A549 (cell line): Measurements from ENCODE around the gene PDZK1IP1. TPM values are rescaled to one million over a fixed set of nuclear protein-coding genes. Genes with fewer than 3 reads are reported as not detected.

Source experiments
- ATAC-seq, 2 experiments: fragments of 200-7000 bp in 1 of 2; fragments of >200 bp in 1 of 2; cut with Nextera tagmentation in 1 of 2; cut with Tn5 transposase in 1 of 2; 3 replicates each; pipeline versions ENCODE4 v1.8.0 to v1.9.1; 2018 to 2020; ENCODE audit warnings: mild to moderate bottlenecking in 1 of 2, moderate library complexity in 1 of 2
- CTCF ChIA-PET: fragments of 300-600 bp; sonication (Branson Sonifier 250); formaldehyde crosslinking; extraction: SDS; loops from one replicate; lab custom pipeline; 2021; ENCODE audit warnings: antibody characterized with exemption, inconsistent platforms; lab: Yijun Ruan, JAX
- POLR2A ChIA-PET: fragments of 350-600 bp; formaldehyde crosslinking; extraction: SDS; loops from one replicate; lab custom pipeline; 2021; ENCODE audit warnings: antibody characterized with exemption, inconsistent platforms; lab: Yijun Ruan, JAX
- DNase-seq, 2 experiments: peaks; one replicate each; pipeline versions ENCODE4 v3.0.0 to v3.0.0-alpha.2; 2011 to 2016; ENCODE audit warnings: low read depth in 1 of 2, low spot score in 1 of 2
- FAIRE-seq: peaks from 2 replicates; lab custom pipeline; 2011; peaks lifted over from hg19 to GRCh38; lab: Jason Lieb, UNC
- H3K27ac ChIP-seq, 2 experiments: fragments of >200 bp; sonication (Bioruptor Twin); formaldehyde crosslinking; 3 replicates each; pipeline ENCODE4 v1.5.1; 2016 to 2017
- H3K4me1 ChIP-seq: fragments of >200 bp; sonication (Bioruptor Twin); formaldehyde crosslinking; 3 replicates; pipeline ENCODE4 v1.6.1; 2016
- H3K4me2 ChIP-seq: fragments of >200 bp; sonication (Bioruptor Twin); formaldehyde crosslinking; 3 replicates; pipeline ENCODE4 v1.6.1; 2016
- H3K4me3 ChIP-seq: fragments of >200 bp; sonication (Bioruptor Twin); formaldehyde crosslinking; 3 replicates; pipeline ENCODE4 v1.5.1; 2016
- H3K9me3 ChIP-seq: fragments of >200 bp; sonication (Bioruptor Twin); formaldehyde crosslinking; 3 replicates; pipeline ENCODE4 v1.6.1; 2016
- BHLHE40 ChIP-seq: IDR thresholded peaks from 2 replicates; pipeline ENCODE4 v1.6.1; 2012; ENCODE audit warnings: low read depth, low read length, inconsistent platforms
- CBX8 ChIP-seq: fragments of 200-600 bp; sonication (generic); IDR thresholded peaks from 2 replicates; pipeline ENCODE4 v1.6.1; 2016
- CEBPB ChIP-seq, 2 experiments: fragments of >200 bp in 1 of 2; sonication (Bioruptor Twin) in 1 of 2; formaldehyde crosslinking in 1 of 2; IDR thresholded peaks; 2 replicates each; pipeline ENCODE4 v1.6.1; 2012 to 2016
- CHD2 ChIP-seq: fragments of 150-350 bp; IDR thresholded peaks from 2 replicates; pipeline ENCODE4 v1.6.1; 2014; ENCODE audit warnings: low read length; ENCODE audit not compliant: partially characterized antibody
- E2F6 ChIP-seq: IDR thresholded peaks from 2 replicates; pipeline ENCODE4 v1.6.1; 2012; ENCODE audit warnings: low read depth, borderline replicate concordance
- EP300 ChIP-seq, 2 experiments: fragments of >200 bp; sonication (Bioruptor Twin); formaldehyde crosslinking; IDR thresholded peaks; 2 replicates in 1 of 2; 3 replicates in 1 of 2; pipeline ENCODE4 v1.6.1; 2016 to 2017
- HEYL ChIP-seq: fragments of 250-450 bp; sonication (Bioruptor Pico); IDR thresholded peaks from 2 replicates; pipeline ENCODE4 v1.8.0; 2021; ENCODE audit warnings: mild to moderate bottlenecking, moderate library complexity
- HOXA7 ChIP-seq: fragments of 250-450 bp; sonication (Bioruptor Pico); IDR thresholded peaks from 2 replicates; pipeline ENCODE4 v1.5.0; 2020; ENCODE audit warnings: mild to moderate bottlenecking, moderate library complexity
- HOXB13 ChIP-seq: fragments of 250-450 bp; sonication (Bioruptor Pico); IDR thresholded peaks from 2 replicates; pipeline ENCODE4 v1.5.0; 2020; ENCODE audit warnings: low read depth, mild to moderate bottlenecking, moderate library complexity
- HOXB5 ChIP-seq: fragments of 250-450 bp; sonication (Bioruptor Pico); IDR thresholded peaks from 2 replicates; pipeline ENCODE4 v1.5.0; 2020; ENCODE audit warnings: mild to moderate bottlenecking, moderate library complexity
- JUN ChIP-seq, 2 experiments: fragments of >200 bp; sonication (Bioruptor Twin); formaldehyde crosslinking; IDR thresholded peaks; 2 replicates in 1 of 2; 3 replicates in 1 of 2; pipeline ENCODE4 v1.6.1; 2016 to 2017
- KDM5A ChIP-seq: fragments of 200-600 bp; sonication (generic); IDR thresholded peaks from 2 replicates; pipeline ENCODE4 v1.6.1; 2016; ENCODE audit warnings: antibody characterized with exemption, mild to moderate bottlenecking
- MAFK ChIP-seq: fragments of 450-650 bp; IDR thresholded peaks from 2 replicates; pipeline ENCODE4 v1.6.1; 2014; ENCODE audit not compliant: partially characterized antibody
- PHF8 ChIP-seq: fragments of 200-600 bp; sonication (generic); IDR thresholded peaks from 2 replicates; pipeline ENCODE4 v1.6.1; 2016; ENCODE audit warnings: low read depth, mild to moderate bottlenecking, antibody characterized with exemption, moderate library complexity, borderline replicate concordance
- POLR2A ChIP-seq: IDR thresholded peaks from 2 replicates; pipeline ENCODE4 v1.6.1; 2012; ENCODE audit warnings: mild to moderate bottlenecking, low read length
- POLR2AphosphoS2 ChIP-seq: conservative IDR thresholded peaks from 2 replicates; pipeline ENCODE4 v1.6.1; 2012; ENCODE audit warnings: low read length, improper control_type of control experiment, inconsistent platforms
- REST ChIP-seq: fragments of 200-600 bp; sonication (generic); IDR thresholded peaks from 2 replicates; pipeline ENCODE4 v1.6.1; 2016; ENCODE audit warnings: antibody characterized with exemption, mild to moderate bottlenecking, moderate library complexity
- RNF2 ChIP-seq: fragments of 200-600 bp; sonication (generic); IDR thresholded peaks from 2 replicates; pipeline ENCODE4 v1.6.1; 2016; ENCODE audit warnings: low read depth, mild to moderate bottlenecking, antibody characterized with exemption, moderate library complexity, borderline replicate concordance
- SMC3 ChIP-seq: fragments of >200 bp; sonication (Bioruptor Twin); formaldehyde crosslinking; IDR thresholded peaks from 3 replicates; pipeline ENCODE4 v1.6.1; 2018; ENCODE audit warnings: inconsistent platforms
- ZNF302 ChIP-seq: fragments of 250-450 bp; sonication (Bioruptor Pico); IDR thresholded peaks from 2 replicates; pipeline ENCODE4 v1.9.0; 2021; ENCODE audit warnings: inconsistent platforms, mild to moderate bottlenecking, moderate library complexity
- ZSCAN20 ChIP-seq: fragments of 250-450 bp; sonication (Bioruptor Pico); IDR thresholded peaks from 2 replicates; pipeline ENCODE4 v1.8.0; 2022; ENCODE audit warnings: mild to moderate bottlenecking, moderate library complexity
- WGBS: methylation state at CpG from one replicate; pipeline ENCODE4 v1.1.6; 2017; ENCODE audit errors: missing lambda C conversion rate; 5-methylcytosine and 5-hydroxymethylcytosine counted together
- polyA plus RNA-seq, 4 experiments: library from polyadenylated mRNA; depleted of rRNA in 3 of 4; stranded (reverse); fragments of >200 nt; fragmentation: RNase III in 1 of 4; extraction: RNeasy Plus Mini Kit Qiagen cat#74134 plus additional on column Dnase treatment in 1 of 4; gene quantifications; 2 replicates in 3 of 4; 3 replicates in 1 of 4; pipeline ENCODE4 v1.2.3, GENCODE V29; 2011 to 2017
- TF ChIP-seq, protein P1 (sequence below): IDR thresholded peaks from 2 replicates; pipeline ENCODE4 v1.6.1; 2012
- TF ChIP-seq, protein P2 (sequence below): fragments of >200 bp; sonication (Bioruptor Twin); formaldehyde crosslinking; IDR thresholded peaks from 2 replicates; pipeline ENCODE4 v1.6.1; 2016
- TF ChIP-seq, protein P3 (sequence below): fragments of 450-650 bp; IDR thresholded peaks from 2 replicates; pipeline ENCODE4 v1.6.1; 2014; ENCODE audit warnings: antibody characterized with exemption

Gene PDZK1IP1
- polyA plus RNA-seq, 2 of the 4 experiments (the other 2 are of a cell fraction): 2.2 to 6.4 TPM

GRCh38 chr1:47235241-47235681, 45.4 kb upstream of the PDZK1IP1 start (continued):
- TF ChIP-seq POLR2AphosphoS2: no peak
- TF ChIP-seq CEBPB (IDR thresholded peaks at IDR 0.05): no peak
- TF ChIP-seq PHF8: no peak

GRCh38 chr1:47233186-47233585, 43.4 kb upstream of the PDZK1IP1 start:
- POLR2A ChIA-PET: no interaction called here
- H3K27ac ChIP-seq: no peak overlapping the region
- DNase-seq: no peak
- no peak overlapping the region for H3K4me3 ChIP-seq
- no peaks in the 10 kb centered on the region for H3K9me3 ChIP-seq
- FAIRE-seq: no peak
- ATAC-seq: no peak
- peaks cover 8% of the 10 kb centered on the region; the same call in 1 of the 3 replicates for H3K4me1 ChIP-seq
- 68% methylated on average over 6 of the region's 6 CpGs for WGBS
- no peak overlapping the region for H3K4me2 ChIP-seq
- CTCF ChIA-PET: interaction anchor here (0.7 to 1.2 kb wide), 4 partner anchors 30 to 1181 kb away, joined by 3 to 4 read pairs (median 3); no protein-coding TSS in a partner anchor
- TF ChIP-seq CHD2 (no peak), ZNF302 (CRISPR knock-in tag) (no peak), PHF8 (no peak), HOXB13 (CRISPR knock-in tag) (no peak), BHLHE40 (no peak), MAFK (no peak), HOXA7 (CRISPR knock-in tag) (no peak), KDM5A (no peak), CBX8 (no peak), SMC3 (no peak), POLR2A (no peak), JUN (IDR thresholded peaks at IDR 0.05) (no peak), ZSCAN20 (no peak), RNF2 (no peak), E2F6 (no peak)
- TF ChIP-seq, protein P1, sequence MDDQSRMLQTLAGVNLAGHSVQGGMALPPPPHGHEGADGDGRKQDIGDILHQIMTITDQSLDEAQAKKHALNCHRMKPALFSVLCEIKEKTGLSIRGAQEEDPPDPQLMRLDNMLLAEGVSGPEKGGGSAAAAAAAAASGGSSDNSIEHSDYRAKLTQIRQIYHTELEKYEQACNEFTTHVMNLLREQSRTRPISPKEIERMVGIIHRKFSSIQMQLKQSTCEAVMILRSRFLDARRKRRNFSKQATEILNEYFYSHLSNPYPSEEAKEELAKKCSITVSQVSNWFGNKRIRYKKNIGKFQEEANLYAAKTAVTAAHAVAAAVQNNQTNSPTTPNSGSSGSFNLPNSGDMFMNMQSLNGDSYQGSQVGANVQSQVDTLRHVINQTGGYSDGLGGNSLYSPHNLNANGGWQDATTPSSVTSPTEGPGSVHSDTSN: no peak
- TF ChIP-seq, protein P2, sequence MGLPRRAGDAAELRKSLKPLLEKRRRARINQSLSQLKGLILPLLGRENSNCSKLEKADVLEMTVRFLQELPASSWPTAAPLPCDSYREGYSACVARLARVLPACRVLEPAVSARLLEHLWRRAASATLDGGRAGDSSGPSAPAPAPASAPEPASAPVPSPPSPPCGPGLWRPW: no peak
- TF ChIP-seq, protein P3, sequence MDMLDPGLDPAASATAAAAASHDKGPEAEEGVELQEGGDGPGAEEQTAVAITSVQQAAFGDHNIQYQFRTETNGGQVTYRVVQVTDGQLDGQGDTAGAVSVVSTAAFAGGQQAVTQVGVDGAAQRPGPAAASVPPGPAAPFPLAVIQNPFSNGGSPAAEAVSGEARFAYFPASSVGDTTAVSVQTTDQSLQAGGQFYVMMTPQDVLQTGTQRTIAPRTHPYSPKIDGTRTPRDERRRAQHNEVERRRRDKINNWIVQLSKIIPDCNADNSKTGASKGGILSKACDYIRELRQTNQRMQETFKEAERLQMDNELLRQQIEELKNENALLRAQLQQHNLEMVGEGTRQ: no peak

DNA sequence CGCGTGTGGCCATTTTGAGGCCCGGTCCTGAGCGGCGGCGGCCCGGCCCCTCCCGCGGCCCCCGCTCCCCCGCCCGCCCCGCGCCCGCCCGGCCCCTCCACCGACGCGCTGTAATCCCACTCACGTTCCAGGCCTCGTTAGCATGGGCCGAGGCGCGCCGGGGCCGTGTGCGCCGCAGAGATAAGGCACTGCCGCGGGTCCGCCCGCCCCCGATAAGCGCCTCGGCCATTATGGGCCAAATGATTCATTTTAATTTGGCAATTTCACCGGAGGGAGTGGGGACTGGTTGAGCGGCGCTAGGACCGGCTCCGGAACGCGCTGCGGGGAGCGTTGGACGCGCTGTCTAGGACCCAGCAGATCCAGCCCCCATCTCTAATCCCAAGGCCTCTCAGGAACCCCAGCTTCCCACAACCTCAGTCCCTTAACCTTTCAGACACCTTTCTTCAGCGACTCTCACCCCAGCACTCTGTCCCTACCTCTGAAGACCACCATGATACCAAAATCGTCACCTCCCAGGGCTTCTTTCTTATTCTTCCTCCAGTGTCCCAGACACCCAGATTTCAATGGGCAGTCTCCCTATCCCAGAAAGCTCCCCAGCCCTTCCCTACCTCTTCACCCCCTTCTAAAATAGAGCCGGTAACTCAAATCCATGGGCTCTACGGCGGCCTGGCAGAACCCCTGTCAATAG, 42.5 kb upstream of the PDZK1IP1 start, which contains the start of gene TAL1:
TSS of gene TAL1 (minus strand) at position 39 of the 688 bp plus-strand sequence. CDS start 6,337 bp downstream, outside the sequence.
- DNase-seq (no peak), ATAC-seq (no peak), FAIRE-seq (no peak)
- H3K4me3 ChIP-seq: peak within 1 kb of the TSS; percentile 49
- WGBS: 85% methylated on average over 24 of the region's 51 CpGs
- peak within 1 kb of the TSS in 1 of 2 experiments; percentile 39; a peak in 1 of 6 replicates for H3K27ac ChIP-seq
- ChIA-PET POLR2A (no interaction called here), CTCF (no interaction called here)
- TF ChIP-seq HEYL (CRISPR knock-in tag) (no peak), SMC3 (no peak), REST (no peak), EP300 (IDR thresholded peaks at IDR 0.05) (no peak), HOXB5 (CRISPR knock-in tag) (no peak)
- H3K4me2 ChIP-seq: peak within 1 kb of the TSS; percentile 95
- peaks cover 8% of the 10 kb centered on the region; the same call in 1 of the 3 replicates for H3K4me1 ChIP-seq
- H3K9me3 ChIP-seq: no peaks in the 10 kb centered on the region
